Activated CD4-positive, CD25-positive, alpha-beta regulatory T cell treated with anti-CD3 and anti-CD28 coated beads, Interleukin-2, amount 50 U/mL, for 72 hours (primary cell): ENCODE results near the gene LMO7.

ENCODE experiments used
- DNase-seq: peaks from one replicate; pipeline ENCODE4 v3.0.0; 2021

Gene LMO7

DNA sequence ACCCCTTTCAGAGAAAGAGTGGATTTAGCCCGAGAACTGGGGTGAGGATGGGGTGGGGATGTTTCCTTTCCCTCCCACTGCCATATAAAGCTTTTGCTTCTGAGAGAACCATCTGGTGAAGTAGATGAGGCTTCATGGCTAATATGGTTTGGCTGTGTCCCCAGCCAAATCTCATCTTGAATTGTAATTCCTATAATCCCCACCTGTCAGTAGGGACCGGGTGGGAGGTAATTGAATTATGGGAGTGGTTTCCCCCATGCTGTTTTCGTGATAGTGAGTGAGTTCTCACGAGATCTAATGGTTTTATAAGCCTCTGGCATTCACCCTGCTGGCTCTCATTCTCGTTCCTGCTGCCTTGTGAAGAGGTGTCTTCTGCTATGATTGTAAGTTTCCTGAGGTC is 270.9 kb downstream of the LMO7 start:
- no peak for DNase-seq

DNA sequence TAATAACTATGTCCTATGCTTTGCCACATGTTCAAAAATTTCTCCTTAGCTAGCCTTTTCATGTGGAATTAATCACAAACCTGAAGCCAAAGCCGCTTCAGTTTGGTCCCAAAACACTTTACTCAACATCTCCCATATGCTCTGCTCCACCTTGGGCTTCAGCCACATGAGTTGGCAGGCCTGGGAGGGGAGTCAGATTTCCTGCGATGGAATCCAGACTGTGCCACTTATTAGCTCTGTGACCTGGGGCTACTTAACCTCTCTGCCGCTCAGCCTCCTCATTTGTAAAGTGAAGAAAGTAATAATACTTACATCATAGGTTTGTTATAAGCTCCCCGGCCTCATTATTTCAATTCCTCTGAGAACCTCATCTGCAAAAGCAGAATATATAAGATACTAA is 272.0 kb downstream of the LMO7 start:
- no peak for DNase-seq
